ENCODE measurements around the gene FAM131A.

The FAM131A gene

DNA sequence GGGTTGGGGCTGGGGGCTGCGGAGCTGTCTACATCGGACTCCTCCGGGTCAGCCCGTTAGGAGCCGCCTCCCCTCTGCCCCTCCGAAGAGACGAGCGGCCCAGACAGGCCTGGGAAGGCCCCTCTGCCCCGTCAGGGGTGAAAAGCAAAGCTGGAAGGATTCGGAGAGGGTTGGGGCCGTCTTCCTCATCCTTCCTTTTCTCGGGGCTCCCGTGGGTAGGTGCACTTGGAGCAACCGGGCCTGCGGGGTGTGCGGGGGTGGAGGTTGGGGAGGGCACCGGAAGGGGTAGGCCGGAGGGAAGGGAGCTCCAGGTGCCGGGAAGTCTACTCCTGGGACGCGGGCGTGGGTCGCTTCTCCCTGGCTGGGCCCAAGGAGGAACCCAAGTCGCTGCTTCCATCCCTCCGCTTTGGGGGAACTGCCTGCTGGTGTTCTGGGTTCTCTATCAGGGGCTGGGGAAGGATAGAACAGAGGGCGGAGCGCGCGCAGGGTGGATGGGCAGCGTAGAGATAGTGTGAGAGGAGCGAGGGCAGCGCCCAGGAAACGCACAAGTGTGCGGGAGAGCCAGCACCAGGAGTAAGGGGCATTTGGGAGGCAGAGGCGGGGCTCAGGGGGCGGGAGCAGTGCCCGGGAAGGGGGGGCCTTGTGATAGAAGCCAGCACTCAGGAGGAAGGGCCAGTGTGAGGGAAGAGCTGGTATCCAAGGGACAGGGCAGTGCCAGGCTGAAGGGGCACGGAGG is 24.7 kb downstream of the FAM131A start:
- Mint-ChIP-seq H3K4me3 (peak overlapping the region; percentile 91), H3K4me1 (peaks cover 51% of the 10 kb centered on the region), H3K9me3 (no peaks in the 10 kb centered on the region), H3K27ac (peak overlapping the region; percentile 99), H3K36me3 (ENCODE audit: low read depth) (peaks cover 25% of the 10 kb centered on the region), H3K27me3 (ENCODE audit: low read depth, poor library complexity) (peaks cover 8% of the 10 kb centered on the region)
- DNase-seq: peak; percentile 63
- TF ChIP-seq, protein P1, sequence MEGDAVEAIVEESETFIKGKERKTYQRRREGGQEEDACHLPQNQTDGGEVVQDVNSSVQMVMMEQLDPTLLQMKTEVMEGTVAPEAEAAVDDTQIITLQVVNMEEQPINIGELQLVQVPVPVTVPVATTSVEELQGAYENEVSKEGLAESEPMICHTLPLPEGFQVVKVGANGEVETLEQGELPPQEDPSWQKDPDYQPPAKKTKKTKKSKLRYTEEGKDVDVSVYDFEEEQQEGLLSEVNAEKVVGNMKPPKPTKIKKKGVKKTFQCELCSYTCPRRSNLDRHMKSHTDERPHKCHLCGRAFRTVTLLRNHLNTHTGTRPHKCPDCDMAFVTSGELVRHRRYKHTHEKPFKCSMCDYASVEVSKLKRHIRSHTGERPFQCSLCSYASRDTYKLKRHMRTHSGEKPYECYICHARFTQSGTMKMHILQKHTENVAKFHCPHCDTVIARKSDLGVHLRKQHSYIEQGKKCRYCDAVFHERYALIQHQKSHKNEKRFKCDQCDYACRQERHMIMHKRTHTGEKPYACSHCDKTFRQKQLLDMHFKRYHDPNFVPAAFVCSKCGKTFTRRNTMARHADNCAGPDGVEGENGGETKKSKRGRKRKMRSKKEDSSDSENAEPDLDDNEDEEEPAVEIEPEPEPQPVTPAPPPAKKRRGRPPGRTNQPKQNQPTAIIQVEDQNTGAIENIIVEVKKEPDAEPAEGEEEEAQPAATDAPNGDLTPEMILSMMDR (IDR thresholded peaks at IDR 0.05): no peak

DNA sequence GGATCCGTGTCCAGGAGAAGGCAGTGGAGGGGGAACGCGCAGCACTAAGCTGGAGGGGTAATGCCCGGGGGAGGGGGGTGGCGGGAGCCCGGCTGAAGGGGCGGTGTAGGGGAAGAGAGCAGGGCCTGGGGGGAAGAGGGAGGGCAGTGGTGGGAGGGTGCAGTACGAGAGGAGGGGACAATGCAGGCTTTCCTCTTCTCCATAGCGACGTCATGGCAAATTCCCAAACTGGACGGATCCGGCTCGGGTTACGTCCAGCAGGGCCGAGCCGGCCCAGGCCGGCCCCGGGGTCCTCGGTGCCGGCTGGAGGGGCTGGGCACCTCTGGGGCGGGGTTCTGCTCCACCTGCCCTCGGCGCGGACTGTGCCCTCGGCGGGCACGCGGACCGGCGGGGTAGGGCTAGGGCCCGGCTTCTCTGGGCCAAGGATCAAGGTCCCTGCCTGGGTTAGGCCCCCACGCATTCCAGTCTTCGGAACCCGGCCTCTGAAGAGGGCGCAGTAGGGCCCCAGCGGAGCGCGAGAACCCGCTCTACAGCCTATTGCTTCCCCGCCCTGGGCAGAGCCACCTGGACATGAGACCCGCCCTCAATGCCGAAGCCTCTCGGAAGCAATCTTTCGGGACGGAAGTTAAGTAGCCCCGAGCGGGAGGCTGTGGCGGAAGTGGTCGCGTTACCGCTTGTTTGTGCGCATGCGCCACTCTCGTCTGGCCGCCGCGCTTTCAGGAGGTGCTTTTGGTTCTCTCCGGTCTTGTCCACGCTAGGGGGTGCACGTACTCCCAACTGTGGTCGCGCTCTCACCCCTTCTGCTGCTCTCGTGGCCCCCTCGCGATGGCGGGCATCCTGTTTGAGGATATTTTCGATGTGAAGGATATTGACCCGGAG is 25.5 kb downstream of the FAM131A start:
- Mint-ChIP-seq H3K27me3 (ENCODE audit: low read depth, poor library complexity) (peaks cover 8% of the 10 kb centered on the region), H3K9me3 (no peaks in the 10 kb centered on the region), H3K4me1 (peaks cover 51% of the 10 kb centered on the region), H3K27ac (peak overlapping the region; percentile 99), H3K4me3 (peak overlapping the region; percentile 95), H3K36me3 (ENCODE audit: low read depth) (peaks cover 33% of the 10 kb centered on the region)
- peak; percentile 95 for DNase-seq
- TF ChIP-seq, protein P1 (IDR thresholded peaks at IDR 0.05): peak; percentile 44

DNA sequence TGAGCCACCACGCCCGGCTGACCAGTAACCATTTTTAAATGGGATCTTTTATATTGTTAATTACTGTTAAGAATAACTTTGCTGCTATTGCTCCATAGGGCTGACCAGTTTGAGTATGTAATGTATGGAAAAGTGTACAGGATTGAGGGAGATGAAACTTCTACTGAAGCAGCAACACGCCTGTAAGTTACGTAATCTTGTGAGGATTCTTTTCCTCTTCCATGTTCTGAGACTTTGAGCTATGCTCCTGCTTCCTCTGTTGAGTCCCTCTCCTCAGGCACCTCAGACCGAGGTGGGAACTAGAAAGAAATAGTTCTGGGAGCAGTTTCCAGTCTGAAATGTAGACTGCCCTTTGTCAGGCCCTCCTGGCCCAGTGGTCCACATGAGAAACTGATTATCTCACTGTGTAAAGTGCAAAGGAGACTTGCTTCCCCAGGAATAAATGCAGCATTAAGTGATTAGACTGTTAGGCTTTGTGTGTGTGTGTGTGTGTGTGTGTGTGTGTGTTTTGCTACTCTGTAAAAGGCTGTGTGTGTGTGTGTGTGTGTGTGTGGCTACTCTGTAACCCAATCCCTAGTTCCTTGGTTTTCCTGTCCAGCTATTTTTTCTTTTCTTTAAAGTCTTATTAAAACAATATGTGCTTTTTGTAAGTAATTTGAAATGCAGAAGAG is 29.4 kb downstream of the FAM131A start:
- peaks cover 29% of the 10 kb centered on the region for H3K4me1 Mint-ChIP-seq
- TF ChIP-seq, protein P1 (IDR thresholded peaks at IDR 0.05): no peak
- no peak for DNase-seq
- no peaks in the 10 kb centered on the region for H3K9me3 Mint-ChIP-seq
- H3K36me3 Mint-ChIP-seq (ENCODE audit: low read depth): peaks cover 50% of the 10 kb centered on the region
- no peaks in the 10 kb centered on the region for H3K27me3 Mint-ChIP-seq (ENCODE audit: low read depth, poor library complexity)
- H3K4me3 Mint-ChIP-seq: no peak overlapping the region
- H3K27ac Mint-ChIP-seq: peak overlapping the region; percentile 39

DNA sequence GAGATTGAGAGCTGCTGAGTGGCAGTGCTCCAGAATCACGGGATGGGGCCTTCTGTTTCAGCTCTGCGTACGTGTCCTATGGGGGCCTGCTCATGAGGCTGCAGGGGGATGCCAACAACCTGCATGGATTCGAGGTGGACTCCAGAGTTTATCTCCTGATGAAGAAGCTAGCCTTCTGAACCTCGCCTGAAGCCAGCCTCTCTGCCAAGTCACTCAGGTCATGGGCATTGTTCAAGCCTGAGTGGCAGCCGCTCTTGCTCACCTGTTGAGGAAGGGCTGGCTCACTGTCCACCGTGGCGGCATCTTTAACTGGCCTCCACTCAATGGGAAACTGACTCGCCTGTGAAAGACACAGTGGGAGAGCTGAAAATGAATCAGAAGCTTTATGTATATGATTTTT is 30.7 kb downstream of the FAM131A start:
- no peak for DNase-seq
- peaks cover 37% of the 10 kb centered on the region for H3K4me1 Mint-ChIP-seq
- no peak overlapping the region for H3K4me3 Mint-ChIP-seq
- H3K36me3 Mint-ChIP-seq (ENCODE audit: low read depth): peaks cover 50% of the 10 kb centered on the region
- H3K27ac Mint-ChIP-seq: no peak overlapping the region
- H3K9me3 Mint-ChIP-seq: no peaks in the 10 kb centered on the region
- H3K27me3 Mint-ChIP-seq (ENCODE audit: low read depth, poor library complexity): no peaks in the 10 kb centered on the region
- TF ChIP-seq, protein P1 (IDR thresholded peaks at IDR 0.05): no peak

DNA sequence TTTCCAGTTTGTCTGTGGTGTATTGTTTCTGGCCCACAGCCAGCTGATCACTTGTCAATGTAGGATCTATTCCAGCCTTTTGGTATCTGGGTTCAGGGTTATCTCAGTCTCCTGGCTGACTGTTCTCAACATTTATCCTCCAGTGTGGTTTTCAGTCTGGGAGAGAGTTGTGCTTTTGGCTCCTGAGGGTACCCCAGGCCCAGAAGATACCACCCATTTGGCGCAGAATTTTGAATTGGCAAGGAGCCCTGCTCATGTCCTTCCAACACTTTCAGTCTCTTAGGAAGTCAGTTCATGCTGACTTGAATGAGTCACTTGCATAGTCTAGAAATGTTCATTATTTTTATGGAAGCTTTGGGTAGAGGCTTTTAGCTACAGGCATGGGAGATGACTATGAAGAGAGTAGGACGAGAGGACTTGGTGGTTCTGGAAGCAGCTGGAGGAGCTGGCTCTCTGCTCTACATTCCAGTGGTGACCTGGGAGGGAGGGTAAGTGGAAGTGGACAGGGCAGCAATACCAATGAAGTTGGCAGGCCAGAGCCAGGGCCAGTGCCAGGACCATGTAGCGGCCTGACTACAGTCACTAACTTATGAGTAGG is 31.3 kb downstream of the FAM131A start:
- Mint-ChIP-seq H3K36me3 (ENCODE audit: low read depth) (peaks cover 50% of the 10 kb centered on the region), H3K27ac (no peak overlapping the region), H3K9me3 (no peaks in the 10 kb centered on the region), H3K4me3 (no peak overlapping the region), H3K27me3 (ENCODE audit: low read depth, poor library complexity) (peaks cover 1% of the 10 kb centered on the region), H3K4me1 (peaks cover 32% of the 10 kb centered on the region)
- DNase-seq: no peak
- TF ChIP-seq, protein P1 (IDR thresholded peaks at IDR 0.05): no peak

Measured in nephron progenitor cell (in vitro differentiated cells).